Measurements from ENCODE around the gene ZFAND3. TPM values are rescaled to one million over a fixed set of nuclear protein-coding genes. Genes with fewer than 3 reads are reported as not detected.

ZFAND3 gene
- polyA plus RNA-seq, 1 donor (not counting 4 experiments of a cell fraction or from before 2014, with no cell fraction given) = 19.6 TPM

GRCh38 chr6:37971711-37972390 lies 152.3 kb downstream of the ZFAND3 start:
- Histone ChIP-seq H2AFZ (ENCODE audit: control insufficient read depth, low read length) (no peak overlapping the region), H3K36me3 (ENCODE audit: control insufficient read depth in 2 of 2, extremely low read depth in 1 of 2, insufficient read depth in 2 of 2, low read length in 2 of 2) (no peaks in the 10 kb centered on the region), H3K4me3 (ENCODE audit: control insufficient read depth in 2 of 3, extremely low read depth in 1 of 3, insufficient read depth in 2 of 3, low read depth in 1 of 3, low read length in 3 of 3) (no peak overlapping the region), H3K4me1 (ENCODE audit: control insufficient read depth, extremely low read depth, insufficient read depth, low read length) (peaks cover 4% of the 10 kb centered on the region), H3K9me1 (ENCODE audit: control insufficient read depth, extremely low read depth, insufficient read depth, low read length) (peaks cover 4% of the 10 kb centered on the region), H3K79me2 (ENCODE audit: control insufficient read depth, insufficient read depth, low read length) (peaks cover 61% of the 10 kb centered on the region), H3K27me3 (ENCODE audit: control insufficient read depth, extremely low read depth, insufficient read depth, low read length) (no peaks in the 10 kb centered on the region), H3K4me2 (ENCODE audit: control insufficient read depth, extremely low read depth, insufficient read depth, low read depth, low read length) (no peak overlapping the region), H3K9me3 (ENCODE audit: control insufficient read depth, low read depth, low read length) (no peaks in the 10 kb centered on the region), H3K9ac (ENCODE audit: control insufficient read depth, extremely low read depth, insufficient read depth, low read length) (no peak overlapping the region), H4K20me1 (ENCODE audit: control insufficient read depth, extremely low read depth, insufficient read depth, low read length) (peaks cover 16% of the 10 kb centered on the region), H3K27ac (ENCODE audit: control insufficient read depth, insufficient read depth, low read length) (no peak overlapping the region)
- FAIRE-seq (no peak), DNase-seq (ENCODE audit: low read depth, low spot score) (no peak)
- dilution Hi-C loops (cut with MboI; ENCODE audit: extremely low pct_ligation_motif_present, low sequenced_read_pairs) = no loop called here
- TF ChIP-seq CTCF (optimal IDR thresholded peaks at IDR 0.05 in 1 of 3, IDR thresholded peaks at IDR 0.05 in 1 of 3, conservative IDR thresholded peaks at IDR 0.05 in 1 of 3; ENCODE audit: extremely low read depth in 1 of 3, insufficient read depth in 2 of 3, low read length in 3 of 3) = no peak
- TF ChIP-seq EZH2 (IDR thresholded peaks at IDR 0.05; ENCODE audit: low read length) = no peak

DNA sequence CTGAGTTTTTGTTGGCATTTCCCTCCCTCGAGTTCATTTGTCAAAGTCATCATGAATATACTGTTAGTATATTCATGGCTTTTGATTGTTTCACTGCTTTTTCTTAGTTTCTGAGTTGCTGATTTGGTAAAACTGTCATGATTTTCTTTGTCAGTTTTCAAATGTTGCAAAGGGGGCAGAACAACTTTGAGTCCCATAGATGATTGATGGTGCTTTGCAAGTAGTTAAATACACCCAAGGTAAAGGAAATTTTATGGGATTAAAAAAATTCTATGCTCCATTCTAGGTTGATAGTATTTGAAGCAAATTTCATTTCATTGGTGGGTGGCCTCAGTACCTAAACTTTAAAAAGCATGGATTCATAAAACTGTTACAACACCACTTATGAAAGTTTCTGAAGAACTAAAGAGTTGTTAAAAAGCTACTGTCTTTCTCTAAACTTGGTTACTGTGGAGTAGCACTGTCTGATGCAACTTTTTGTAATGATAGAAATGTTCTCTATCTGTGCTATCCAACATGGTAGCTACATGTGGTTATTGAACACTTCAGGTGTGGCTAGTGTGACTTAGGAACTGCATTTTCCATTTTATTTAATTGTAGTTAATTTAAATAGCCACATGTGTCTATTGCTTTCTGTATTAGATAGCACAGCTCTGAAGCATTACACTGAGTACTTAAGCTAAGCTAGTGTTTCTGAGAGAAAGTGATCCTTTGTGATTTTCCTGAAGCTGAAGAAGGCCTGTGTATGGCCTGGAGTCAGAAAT lies 153.6 kb downstream of the ZFAND3 start:
- Histone ChIP-seq H2AFZ (ENCODE audit: control insufficient read depth, low read length) (no peak overlapping the region), H3K9me3 (ENCODE audit: control insufficient read depth, low read depth, low read length) (no peaks in the 10 kb centered on the region), H3K27me3 (ENCODE audit: control insufficient read depth, extremely low read depth, insufficient read depth, low read length) (no peaks in the 10 kb centered on the region), H3K79me2 (ENCODE audit: control insufficient read depth, insufficient read depth, low read length) (peaks cover 61% of the 10 kb centered on the region), H3K4me2 (ENCODE audit: control insufficient read depth, extremely low read depth, insufficient read depth, low read depth, low read length) (no peak overlapping the region), H4K20me1 (ENCODE audit: control insufficient read depth, extremely low read depth, insufficient read depth, low read length) (peaks cover 14% of the 10 kb centered on the region), H3K9me1 (ENCODE audit: control insufficient read depth, extremely low read depth, insufficient read depth, low read length) (peaks cover 6% of the 10 kb centered on the region), H3K9ac (ENCODE audit: control insufficient read depth, extremely low read depth, insufficient read depth, low read length) (no peak overlapping the region), H3K4me1 (ENCODE audit: control insufficient read depth, extremely low read depth, insufficient read depth, low read length) (no peaks in the 10 kb centered on the region), H3K27ac (ENCODE audit: control insufficient read depth, insufficient read depth, low read length) (no peak overlapping the region), H3K4me3 (ENCODE audit: control insufficient read depth in 2 of 3, extremely low read depth in 1 of 3, insufficient read depth in 2 of 3, low read depth in 1 of 3, low read length in 3 of 3) (no peak overlapping the region), H3K36me3 (ENCODE audit: control insufficient read depth in 2 of 2, extremely low read depth in 1 of 2, insufficient read depth in 2 of 2, low read length in 2 of 2) (no peaks in the 10 kb centered on the region)
- dilution Hi-C loops (cut with MboI; ENCODE audit: extremely low pct_ligation_motif_present, low sequenced_read_pairs) = no loop called here
- DNase-seq (ENCODE audit: low read depth, low spot score) = no peak
- TF ChIP-seq CTCF (optimal IDR thresholded peaks at IDR 0.05 in 1 of 3, IDR thresholded peaks at IDR 0.05 in 1 of 3, conservative IDR thresholded peaks at IDR 0.05 in 1 of 3; ENCODE audit: extremely low read depth in 1 of 3, insufficient read depth in 2 of 3, low read length in 3 of 3) = no peak
- no peak for FAIRE-seq

Measured in keratinocyte (primary cell).